DMS114 treated with DMSO at 0.1 percent for 48 hours (cell line): ENCODE results near the gene PPIL6.
"Not testable (repeated sequence)": the region's sequence is repeated elsewhere in the genome, so short reads cannot be mapped to it uniquely, and the experiment has no call there.

Experiments used
- DNase-seq: peaks from one replicate; lab custom pipeline; 2025; ENCODE audit not compliant: unreplicated experiment; lab: John Stamatoyannopoulos, UW

PPIL6 gene

DNA sequence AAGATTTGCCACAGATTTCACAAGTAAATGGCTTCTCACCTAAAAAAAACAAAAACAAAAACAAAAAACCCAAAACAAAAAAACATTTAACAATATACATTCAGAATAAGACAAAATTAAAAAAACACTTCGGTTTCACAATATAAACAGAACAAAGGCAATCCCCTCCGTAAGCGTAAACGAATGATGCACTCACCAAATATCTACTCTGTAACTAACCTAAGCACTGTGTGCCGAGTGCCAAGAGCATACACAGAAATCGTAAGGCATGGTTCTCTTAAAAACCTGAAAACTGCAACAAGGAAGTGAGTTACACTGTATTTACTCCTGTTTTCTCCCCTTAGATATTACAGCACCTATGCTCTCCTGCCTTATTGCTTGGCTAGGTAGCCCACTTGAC is 27.3 kb upstream of the PPIL6 start:
- DNase-seq = no peak

GRCh38 chr6:109466212-109466923 is 25.9 kb upstream of the PPIL6 start:
- no peak for DNase-seq

DNA sequence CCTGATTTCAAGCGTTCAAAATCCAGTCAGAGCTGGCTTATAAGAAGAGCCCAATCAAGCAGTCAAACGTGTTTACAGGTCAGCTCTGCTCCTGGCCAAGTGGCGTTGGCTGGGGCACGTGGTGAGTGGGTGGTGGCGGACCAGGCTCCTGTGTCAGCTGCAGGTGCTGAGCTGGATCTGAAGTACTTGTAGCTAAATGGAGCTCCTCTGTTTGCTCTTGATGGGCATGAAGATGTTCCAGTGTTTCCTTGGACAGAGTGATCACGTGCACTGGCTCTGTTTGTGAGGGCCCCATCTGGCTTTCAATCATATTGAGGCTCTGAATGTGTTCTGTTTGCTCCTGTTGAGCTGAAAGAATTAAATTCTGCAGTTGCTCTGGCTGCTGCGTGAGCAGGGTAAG is 25.3 kb upstream of the PPIL6 start:
- DNase-seq = no peak

DNA sequence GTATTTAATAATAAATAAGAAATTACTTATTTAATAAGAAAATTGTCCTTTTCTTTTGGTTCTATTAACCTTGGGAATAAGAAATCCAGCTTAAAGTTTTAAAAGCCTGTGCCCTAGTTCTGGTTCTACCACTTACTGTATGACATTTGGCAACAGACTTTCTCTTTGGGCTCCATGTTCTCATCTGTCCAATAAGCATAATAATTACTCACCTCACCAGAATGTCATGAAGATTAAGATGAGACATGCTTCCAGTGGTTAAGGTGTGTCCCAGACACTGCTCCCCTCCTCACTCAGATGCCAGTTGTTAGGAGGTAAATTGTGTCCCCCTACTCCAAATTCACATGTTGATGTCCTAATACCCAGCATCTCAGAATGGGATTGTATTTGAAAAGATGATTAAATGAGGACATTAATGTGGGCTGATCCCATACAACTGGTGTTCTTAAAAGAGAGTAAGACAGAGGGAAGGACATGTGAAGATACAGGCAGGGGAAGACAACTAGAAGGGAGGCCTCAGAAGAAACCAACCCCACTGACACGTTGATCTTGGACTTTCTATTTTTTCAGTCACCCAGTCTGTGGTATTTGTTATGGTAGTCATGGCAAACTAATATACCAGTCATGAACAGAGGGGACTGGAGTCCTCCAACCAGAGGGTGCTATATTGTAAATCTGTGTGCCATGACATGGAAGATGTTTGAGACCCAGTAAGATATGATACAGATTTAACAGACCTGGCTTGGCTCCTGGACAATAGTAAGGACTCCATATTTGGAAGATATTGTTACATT is 21.5 kb upstream of the PPIL6 start:
- no peak for DNase-seq

GRCh38 chr6:109461205-109461604 is 20.8 kb upstream of the PPIL6 start:
- DNase-seq = not testable (repeated sequence)

GRCh38 chr6:109460161-109460829 is 19.9 kb upstream of the PPIL6 start:
- DNase-seq = no peak

DNA sequence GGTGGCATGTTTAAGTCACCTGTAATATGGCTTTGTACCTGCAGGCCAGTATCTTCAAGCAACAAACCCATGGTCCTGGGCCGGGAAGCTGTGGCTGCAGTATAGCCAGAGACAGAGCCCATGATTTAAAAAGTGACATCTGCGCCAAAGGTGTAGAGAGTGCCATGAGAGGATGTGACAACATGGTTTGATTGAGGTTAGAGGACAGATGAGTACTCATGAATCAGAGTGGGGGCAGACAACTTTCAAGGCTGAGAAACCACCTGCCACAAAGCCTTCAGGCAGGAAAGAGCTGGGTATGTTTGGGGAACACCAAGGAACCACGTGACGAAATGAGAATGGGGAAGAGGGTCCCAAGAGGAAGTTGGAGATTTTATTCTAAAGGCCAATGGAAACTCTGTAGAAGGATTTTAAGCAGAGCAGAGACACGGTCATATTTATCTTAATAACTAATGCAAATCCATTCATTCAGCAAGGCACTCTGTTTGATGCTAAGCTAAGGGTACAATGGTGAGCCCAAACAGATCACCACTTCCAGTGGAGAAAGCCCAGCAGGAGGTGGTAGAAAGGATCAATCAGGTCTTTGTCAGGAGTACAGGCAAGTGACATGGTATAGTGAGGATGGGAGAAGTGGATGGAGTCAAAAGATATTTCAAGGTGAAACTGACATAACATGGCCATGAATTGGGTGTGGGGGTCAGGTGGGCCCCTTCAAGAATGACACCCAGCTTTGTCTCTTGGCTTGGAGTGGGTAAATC is 18.5 kb upstream of the PPIL6 start:
- no peak for DNase-seq

DNA sequence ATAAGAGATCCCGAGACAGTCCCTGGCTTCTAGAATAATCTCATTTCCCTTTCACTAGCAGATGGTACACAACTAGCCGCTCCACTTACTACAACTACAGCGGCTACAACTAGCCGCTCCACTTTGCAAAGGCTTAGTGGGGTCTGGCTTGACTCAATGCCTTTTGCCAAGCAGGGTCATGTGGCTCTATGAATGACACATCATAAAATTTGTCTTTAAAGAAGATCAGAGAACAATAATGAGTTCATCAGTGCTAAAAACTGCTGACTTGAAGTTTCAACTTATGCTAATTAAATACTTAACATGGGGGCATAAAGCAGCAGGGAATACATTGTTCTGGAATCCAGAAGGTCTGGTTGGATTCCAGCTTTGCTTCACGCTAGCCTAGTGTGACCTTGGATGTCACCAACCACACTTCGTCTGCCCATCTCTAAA is 17.2 kb upstream of the PPIL6 start:
- no peak for DNase-seq

GRCh38 chr6:109456710-109457561 is 16.5 kb upstream of the PPIL6 start:
- DNase-seq = no peak

- no peak for DNase-seq
Observed at GRCh38 chr6:109456111-109456583, 15.7 kb upstream of the PPIL6 start.

DNA sequence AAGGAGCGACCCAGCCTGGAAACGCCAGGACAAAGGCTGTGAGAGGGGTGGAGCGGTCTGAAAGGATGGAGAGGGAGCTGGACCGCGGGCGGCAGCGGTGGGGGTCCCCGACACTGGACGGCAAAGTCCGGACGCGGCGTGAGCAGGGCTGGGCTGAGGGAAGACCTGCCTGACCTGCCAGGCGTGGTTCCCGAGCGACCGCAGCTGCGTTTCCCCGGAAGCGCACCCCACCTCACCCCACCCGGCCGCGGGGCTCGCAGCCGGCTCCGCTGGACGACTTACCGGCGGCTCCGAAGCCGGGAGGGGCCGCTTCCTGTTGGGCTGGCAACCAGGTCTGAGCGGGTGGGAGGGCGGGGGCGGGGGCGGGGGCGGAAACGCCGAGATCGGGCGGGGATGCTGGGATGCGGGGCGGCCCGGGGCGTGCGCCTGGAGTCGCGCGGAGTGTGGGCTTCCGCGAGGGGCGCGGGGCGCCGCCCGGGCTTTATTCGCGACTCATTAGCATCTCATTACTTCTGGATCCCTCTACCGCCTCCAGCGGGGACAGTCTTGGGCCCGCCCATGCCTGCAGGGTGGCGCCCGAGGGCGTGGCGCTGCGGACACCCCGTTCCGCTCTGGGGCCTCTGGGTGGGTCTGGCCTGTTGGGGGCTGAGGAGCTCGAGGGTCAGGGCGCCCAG is 15.1 kb upstream of the PPIL6 start, which contains the start of gene MICAL1:
Gene MICAL1 (minus strand): TSS at position 336 of the 674 bp plus-strand sequence. CDS start 1,576 bp downstream, outside the sequence.
- DNase-seq = no peak

DNA sequence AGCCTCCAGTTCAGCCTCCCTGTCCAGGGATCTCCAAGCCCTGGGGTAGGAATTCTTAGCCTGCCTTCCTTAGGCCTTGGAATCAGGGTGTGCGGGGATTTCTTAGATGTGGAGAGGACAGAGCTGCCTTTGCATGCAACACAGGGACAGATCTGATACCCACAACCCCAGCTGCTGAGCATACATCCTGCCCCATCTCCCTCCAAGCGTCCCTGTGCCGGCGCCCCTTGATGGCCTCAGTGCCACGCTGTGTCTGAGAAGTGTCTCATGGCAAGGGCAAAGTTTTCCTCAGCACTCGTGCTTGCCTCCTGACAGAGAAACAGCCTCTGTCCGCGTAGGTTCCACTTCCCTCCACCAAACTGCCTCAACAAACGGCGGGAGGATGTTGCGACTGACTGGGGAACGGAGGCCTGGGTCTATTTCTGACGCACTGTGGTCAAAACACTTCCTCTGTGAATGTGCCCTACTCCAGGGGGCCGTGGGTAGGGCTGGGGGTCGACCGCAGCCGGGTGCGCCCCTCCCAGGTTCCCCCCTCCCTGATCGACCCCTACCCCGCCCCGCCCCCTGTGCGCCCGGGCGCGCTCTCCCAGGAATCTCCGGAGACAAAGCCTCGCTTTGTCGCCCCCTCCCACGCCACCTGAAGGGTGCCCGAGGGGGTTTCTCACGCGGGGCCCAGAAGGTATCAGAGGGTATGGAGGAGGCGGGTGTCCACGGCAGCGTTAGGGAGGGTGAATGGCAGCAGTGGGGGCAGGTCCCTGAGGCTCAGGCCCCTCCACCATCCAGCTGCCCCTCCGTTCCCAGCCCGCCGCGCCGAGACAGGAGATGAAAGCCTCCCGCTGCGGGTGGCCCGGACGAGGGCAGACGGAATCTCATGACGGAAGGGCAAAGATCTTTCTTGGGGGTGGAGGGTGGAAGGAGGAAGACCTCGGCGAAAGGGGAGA is 14.3 kb upstream of the PPIL6 start:
- DNase-seq = no peak

DNA sequence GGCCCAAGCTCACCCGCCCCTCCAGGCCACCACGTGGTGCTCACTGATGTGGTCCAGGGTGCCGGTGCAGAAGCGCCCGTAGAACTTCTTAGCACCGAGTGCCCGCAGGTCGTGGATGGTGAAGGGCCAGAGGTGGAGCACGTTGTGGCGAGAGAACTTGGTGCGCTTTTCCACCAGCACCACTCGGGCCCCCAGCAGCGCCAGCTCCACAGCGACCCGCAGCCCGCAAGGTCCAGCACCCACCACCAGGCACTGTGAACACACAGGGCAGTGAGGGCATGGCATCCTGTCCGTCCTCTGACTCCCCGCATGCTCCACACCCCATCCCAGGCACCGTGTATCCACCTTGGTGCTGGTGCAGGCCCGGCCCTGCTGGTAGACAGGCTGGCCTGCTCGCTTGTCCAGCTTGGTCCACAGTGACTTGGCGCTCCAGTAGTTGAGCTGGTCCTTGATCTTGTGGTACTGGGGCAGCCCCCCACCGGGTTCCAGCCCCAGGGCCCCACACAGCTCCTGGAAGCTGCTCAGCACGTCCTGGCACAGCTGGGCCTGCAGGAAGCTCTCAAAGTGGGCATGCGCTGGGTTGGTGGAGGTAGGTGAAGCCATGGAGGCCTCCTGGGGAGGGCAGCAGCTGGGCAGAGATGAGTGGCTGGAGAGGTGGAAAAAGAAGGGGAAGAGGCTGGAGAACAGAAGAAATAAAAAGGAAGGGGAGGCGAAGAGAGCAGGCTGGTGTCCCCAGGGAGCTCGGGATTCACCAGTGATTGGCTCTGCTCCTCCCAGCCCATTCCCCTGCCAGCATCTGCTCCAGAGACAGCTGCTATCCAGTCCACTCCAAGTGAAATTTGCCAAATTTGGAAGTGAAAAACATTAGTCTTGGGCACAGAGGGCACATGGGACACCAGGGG is 13.4 kb upstream of the PPIL6 start:
- no peak for DNase-seq

- DNase-seq = no peak
Observed at GRCh38 chr6:109453156-109453555, 12.7 kb upstream of the PPIL6 start.

- DNase-seq = no peak
Observed at GRCh38 chr6:109452181-109452580, 11.8 kb upstream of the PPIL6 start.

DNA sequence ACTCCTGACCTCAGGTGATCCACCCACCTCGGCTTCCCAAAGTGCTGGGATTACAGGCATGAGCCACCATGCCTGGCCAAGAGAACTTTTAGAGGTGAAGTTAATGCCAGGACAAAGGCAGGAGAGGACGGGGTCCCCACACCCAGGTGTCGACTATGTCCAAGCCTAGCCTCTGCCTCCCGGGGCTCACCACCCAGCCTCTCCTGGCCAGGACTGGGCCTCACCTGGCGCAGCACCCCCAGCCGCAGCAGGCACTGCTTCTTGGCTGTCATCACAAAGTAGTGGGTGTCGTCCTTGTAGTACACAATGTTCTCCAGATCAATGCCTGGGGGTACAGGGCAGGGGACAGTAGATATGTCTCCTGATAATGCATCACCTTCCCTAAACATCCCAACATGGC is 10.9 kb upstream of the PPIL6 start:
- DNase-seq = no peak

DNA sequence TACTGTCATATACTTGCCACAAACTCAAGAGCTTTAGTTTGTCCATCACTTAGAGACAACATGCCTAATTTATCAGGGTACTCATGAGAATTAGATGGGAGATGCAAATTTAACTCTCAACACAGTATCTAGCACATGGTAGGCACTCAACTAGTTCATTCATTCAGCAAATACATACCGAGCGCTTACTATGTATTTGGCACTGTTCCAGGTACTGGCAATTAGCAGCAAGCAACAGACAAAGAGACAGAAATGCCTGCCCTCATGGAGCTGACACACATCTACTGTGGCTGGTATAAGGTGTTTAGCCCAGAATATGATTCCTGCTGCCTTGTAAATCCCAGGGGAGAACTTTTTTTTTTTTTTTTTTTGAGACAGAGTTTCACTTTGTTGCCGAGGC is 10.4 kb upstream of the PPIL6 start:
- no peak for DNase-seq
